Activated T-helper 1 cell treated with anti-CD3 and anti-CD28 coated beads, Interleukin-2, amount 50 U/mL, for 16 hours (primary cell): Measurements from ENCODE around the gene IL22RA1.

Experiments used
- DNase-seq, 2 donors: peaks; one replicate each; pipeline ENCODE4 v3.0.0-alpha.2; 2020; ENCODE audit warnings: low read depth in 1 of 2, low spot score in 1 of 2

The IL22RA1 gene

DNA sequence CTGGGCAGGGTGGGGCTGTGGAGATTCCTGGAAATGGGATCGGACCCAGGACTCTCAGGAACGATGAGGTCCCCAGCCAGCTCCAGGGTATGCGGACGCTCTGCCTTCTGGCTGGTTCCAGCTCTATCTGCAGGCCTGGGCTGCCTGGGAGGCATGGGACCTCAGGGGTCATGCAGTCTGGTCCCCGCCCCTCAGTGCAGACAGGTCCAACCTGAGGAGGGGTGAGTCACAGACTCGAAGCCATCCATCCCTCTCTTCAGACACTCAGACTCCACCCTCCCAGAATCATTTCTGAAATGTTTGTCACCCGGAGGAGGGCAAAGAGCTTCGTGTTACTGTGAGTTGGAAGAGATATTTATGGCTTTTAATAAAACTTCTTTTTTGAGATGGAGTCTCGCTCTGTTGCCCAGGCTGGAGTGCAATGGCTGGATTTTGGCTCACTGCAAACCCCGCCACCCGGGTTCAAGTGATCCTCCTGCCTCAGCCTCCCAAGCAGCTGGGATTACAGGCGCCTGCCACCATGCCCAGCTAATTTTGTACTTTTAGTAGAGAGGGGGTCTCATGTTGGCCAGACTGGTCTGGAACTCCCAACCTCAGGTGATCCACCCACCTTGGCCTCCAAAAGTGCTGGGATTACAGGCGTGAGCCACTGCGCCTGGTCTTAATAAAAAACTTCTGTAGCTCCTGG lies 25.1 kb downstream of the IL22RA1 start:
- no peak for DNase-seq

GRCh38 chr1:24117132-24117531 lies 25.8 kb downstream of the IL22RA1 start:
- no peak for DNase-seq

DNA sequence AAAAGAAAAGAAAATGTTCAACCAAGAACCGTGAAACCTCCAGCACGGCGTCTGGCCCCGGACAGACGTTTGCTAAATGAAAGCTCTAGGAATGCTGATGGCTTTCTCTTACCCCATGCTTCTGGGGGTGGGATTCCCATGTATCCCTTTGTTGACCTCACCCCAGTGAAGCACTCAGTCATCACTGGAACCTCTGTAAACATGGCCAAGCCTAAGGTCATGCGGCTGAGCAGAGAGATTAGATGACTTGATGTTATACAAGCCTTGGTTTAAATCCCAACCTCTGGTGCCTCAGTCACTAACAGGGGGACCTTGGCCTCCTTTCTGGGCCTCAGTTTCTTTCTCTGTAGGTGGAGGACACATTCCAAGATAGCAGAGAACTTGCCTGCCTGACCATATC lies 28.2 kb downstream of the IL22RA1 start:
- no peak for DNase-seq

DNA sequence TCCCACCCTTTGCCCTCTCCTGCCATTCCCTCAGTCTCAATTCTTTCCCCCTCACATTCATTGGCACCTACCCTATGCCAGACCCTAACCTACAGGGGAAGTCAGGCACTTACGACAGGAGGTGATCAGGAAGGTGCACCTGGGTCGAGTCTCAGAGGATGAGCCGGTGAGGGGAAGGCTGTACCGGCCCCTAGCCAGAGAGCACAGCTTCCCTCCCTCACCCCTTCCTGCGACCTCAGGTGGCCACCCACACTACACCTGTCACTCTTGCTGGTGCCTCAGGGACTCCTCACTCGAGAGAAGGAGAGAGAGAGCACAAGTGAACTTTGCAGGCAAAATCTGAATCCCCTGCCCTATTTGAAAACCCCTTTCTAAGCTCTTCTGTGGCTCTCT lies 29.3 kb downstream of the IL22RA1 start:
- no peak for DNase-seq

DNA sequence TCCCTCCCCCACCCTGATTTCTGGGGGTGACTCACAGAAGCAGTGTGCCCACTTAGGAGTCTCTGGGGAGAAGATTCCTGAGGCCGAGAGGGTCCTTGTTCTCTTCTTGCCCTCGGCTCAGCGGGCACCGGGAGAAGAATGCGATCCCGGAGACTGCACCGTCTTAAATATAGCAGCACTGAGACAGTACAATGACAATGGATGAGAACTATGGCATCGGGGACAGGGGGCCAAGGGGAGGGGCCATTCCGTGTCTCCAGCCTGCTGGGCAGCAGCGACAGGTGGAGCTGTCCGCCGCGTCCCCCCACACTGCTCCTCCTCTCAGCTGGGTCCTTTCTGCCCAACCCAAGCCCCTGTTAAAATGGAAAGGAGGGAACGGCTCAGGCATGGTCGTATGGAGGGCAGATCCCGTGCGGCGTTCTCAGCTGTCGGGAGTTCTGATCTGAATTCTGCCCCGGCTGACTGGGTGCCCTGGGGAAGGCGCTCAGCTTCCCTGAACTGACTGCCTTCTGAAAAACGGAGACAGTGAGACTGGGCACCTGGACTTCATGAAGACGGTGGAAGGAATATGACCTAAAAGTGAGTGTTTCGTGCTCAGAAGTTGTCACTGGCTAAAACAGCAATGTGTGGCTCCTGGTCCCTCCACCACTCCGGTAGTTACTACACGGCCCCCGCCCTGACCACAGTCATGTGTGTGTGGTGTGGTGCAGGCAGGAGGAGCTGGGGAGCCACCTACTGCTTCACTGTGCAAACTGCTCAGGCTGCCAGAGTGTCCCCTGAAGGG lies 30.8 kb downstream of the IL22RA1 start, which contains the start of gene MYOM3:
TSS of gene MYOM3 (minus strand) at position 140 of the 784 bp plus-strand sequence. CDS start 3,499 bp downstream, outside the sequence.
- no peak for DNase-seq

- no peak for DNase-seq
These were observed 31.5 kb downstream of the IL22RA1 start for GRCh38 chr1:24111262-24111995.

DNA sequence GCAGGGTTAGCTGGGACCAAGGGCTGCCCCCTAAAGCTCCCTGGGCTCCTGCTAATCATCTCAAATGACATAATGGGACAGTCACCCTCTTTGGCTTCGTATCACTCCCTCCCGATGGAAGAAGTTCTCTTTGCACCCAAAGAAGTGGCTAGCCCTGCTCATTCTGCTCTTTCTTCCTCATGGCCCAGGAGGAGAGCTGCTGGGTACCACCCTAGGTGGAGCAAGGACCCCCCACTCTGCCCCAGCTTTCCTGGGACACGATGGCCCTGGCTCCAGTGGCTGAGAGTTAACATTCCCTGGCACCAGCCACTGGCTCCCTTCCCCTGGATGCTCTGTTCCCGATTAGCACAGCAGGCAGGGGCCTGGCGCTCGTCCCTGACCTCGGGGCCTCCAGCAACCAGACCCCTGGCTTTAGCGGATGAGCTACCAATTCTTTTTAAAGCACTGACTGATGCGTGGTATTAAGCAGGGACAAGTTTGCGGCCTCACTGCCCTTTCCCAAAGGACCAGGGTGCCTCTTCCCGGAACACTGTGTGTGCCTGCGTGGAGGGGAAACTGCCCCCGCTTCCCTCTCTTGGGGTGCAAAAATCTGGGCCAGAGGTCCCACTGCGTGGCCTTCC lies 32.2 kb downstream of the IL22RA1 start:
- DNase-seq, result no peak

DNA sequence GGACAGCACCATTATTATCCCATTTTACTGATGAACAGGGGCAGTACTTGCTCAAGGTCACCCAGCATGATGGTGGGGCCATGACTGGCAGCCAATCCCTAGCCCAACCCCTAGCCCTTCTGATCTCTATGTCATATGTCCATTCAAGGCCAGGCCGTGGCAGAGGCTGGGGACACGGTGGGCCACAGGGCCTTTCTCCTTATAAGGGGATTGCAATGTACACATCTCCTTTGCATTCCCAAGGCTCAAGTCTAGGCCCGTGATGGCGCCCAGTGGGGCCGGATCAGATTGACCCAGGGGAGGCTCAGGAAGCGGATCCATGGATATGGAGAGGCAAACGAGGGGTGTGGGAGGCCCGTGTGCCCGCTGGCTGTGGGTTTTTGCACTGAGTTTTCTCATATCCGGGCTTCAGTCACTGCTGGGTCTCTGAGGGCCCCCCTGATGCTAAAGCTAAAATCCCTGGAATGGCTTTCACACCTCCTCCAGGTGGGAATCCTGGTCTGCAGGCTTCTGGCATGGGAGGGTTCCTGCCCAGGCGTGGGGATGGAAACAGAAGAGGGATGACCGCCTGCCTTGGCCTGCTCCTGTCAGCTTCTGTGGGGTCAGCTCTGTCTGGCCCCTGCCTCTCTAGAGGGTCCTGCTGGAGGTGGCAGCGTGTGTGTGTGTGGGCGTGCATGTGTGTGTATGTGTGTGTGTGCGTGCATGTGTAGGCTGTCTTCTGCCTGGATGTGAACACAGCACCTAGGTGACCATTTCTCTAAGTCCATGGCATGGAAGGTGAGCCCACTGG lies 33.1 kb downstream of the IL22RA1 start:
- DNase-seq, result no peak

GRCh38 chr1:24109166-24109483 lies 33.8 kb downstream of the IL22RA1 start:
- DNase-seq, result no peak

- no peak for DNase-seq
These were observed 34.4 kb downstream of the IL22RA1 start for GRCh38 chr1:24108334-24109165.

DNA sequence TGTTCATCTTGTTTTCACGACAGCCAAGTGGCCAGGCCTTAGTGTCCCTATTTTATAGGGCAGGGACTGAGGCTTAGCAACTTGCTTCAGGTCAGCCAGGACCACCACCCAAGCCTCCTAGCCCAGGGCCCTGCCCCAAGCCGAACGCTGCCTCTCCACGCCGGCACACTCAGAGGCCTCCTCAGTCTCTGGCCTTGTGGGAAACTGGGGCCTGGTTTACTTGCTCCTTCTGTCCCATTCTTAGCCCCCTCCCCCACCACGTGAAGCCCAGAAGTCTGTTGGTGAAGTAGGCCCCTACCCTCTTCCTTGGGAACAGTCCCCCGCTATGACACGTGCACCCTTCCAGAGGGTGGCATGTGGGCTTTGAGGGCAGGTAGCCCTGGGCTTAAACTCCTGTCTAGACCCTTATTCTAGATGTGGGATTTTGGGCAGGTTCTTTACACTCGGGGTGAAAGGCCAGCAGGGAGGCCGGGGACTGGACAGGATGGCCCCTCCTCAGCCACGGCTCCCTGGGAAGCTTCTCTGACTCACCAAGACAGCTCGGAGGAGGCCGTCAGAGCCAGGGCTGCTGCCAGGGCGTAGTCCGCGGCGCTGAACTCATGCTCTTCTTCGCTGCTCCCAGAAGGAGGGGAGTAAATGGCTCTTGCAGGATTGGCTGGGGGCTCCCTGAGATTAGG lies 35.3 kb downstream of the IL22RA1 start:
- no peak for DNase-seq

DNA sequence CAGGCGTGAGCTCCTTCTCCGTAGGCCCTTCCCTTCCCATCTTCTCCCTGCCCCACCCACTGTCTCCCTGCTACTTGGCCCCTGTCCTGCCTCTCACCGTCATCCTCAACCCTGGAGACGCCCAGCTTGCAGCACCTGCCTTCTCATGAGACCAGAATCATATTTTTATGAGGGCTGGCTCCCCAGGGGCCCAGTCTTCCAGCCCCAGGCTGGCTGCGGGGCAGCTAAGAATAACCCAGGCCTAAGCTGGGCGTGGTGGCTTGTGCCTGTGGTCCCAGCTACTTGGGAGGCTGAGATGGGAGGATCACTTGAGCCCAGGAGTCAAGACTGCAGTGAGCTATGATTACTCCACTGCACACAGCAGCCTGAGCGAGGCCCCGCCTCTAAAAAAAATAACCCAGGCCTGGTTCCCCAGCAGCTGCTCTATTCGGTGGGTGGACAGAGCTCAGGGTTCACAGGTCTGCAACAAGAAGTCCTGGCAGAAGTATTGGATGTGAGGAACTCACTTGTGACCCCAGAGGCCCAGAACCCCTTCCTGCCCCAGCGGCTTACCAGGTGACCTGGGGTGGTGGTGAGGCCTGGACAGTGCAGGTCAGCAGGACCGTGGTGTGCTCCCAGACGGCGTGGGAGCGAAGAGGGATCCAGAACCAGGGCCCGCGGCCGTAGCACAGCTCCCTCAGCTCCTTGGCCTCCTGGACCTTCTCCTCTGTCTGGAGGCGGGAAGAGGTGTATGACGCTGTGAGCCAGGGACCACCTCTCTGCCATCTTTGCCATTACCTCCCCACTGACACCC lies 37.4 kb downstream of the IL22RA1 start:
- no peak for DNase-seq

DNA sequence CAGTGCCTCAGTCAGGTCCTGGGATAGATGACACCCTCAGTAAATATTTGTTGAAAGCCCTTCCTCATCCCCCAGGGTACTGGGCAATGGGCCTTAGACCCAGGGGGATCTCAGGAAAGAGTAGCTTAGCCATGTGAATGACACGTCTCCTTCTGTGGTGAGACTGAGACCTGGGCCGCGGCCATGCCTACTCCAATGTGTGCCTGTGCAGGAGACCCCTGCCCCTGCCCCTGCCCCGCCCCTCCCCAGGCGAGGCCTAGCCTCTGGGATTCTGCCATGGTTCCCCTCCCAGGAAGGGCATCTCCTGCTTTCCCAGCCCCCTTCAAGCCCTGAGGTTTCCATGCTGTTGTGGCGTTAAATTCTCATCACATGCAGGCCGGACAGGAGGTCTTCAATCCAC lies 38.1 kb downstream of the IL22RA1 start:
- no peak for DNase-seq

DNA sequence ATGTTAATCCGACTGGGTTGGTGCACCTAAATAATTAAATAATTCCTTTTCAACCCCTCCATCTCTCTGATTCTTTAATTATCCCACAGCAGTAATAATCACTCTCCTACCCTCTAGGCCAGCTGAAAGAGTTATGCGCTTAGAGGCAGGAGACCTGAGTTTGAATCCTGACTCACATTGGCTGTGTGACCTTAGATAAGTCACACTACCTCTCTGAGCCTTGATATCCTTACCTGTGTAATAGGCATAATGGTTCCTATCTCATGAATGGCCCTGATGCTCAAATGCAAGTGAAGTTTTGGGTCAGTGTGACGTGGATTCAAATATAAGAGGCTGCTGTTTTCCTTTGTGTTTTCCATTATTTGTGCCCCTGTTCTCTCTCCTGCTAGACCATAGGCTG lies 39.1 kb downstream of the IL22RA1 start:
- DNase-seq, result no peak

DNA sequence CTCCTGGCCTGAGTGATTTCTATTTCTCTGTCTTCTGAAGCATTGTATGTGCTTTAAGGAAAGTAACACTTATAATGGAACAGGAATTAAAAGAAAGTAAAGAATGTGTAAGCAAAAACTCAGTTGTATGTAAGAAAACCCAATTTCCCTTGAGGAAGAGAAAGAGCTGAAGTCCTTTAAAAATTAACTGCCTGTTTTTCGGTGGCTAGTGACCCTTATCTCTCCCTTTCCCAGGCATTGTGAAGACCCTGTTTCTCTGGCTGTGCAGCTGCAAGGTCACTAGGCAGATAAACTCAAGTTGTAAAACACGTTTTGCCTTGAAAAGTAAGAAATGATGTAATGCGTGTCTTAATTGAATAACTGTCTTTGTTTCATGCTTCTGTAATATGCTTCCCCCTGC lies 39.5 kb downstream of the IL22RA1 start:
- DNase-seq, result no peak

- DNase-seq, result no peak
These were observed 40.0 kb downstream of the IL22RA1 start for GRCh38 chr1:24102961-24103360.

- no peak for DNase-seq
These were observed 40.9 kb downstream of the IL22RA1 start for GRCh38 chr1:24101796-24102586.
